HG02870 (cell line): ENCODE data around the gene PCOLCE2.
A peak's percentile ranks its signal among the peaks of the same experiment; 100 is the strongest.

Source experiments
- ATAC-seq: cut with Tn5 transposase; IDR thresholded peaks from one replicate; pipeline ENCODE4 v1.9.1; 2021; ENCODE audit warnings: mild to moderate bottlenecking, moderate library complexity; ENCODE audit not compliant: unreplicated experiment

Gene PCOLCE2

GRCh38 chr3:142866841-142867631 is 21.8 kb downstream of the PCOLCE2 start:
- no peak for ATAC-seq

GRCh38 chr3:142863930-142864920 is 24.7 kb downstream of the PCOLCE2 start:
- ATAC-seq: no peak

- no peak for ATAC-seq
These were observed 25.7 kb downstream of the PCOLCE2 start for GRCh38 chr3:142863010-142863817.

GRCh38 chr3:142861926-142862325 is 27.0 kb downstream of the PCOLCE2 start:
- no peak for ATAC-seq

- ATAC-seq: no peak
These were observed 30.8 kb downstream of the PCOLCE2 start for GRCh38 chr3:142858043-142858442.

GRCh38 chr3:142857056-142857455 is 31.8 kb downstream of the PCOLCE2 start:
- ATAC-seq: no peak

- ATAC-seq: no peak
These were observed 35.4 kb downstream of the PCOLCE2 start for GRCh38 chr3:142853270-142854168.

- ATAC-seq: no peak
These were observed 36.9 kb downstream of the PCOLCE2 start for GRCh38 chr3:142852009-142852408.

GRCh38 chr3:142850395-142851023 is 38.4 kb downstream of the PCOLCE2 start:
- no peak for ATAC-seq

GRCh38 chr3:142849148-142849547 is 39.7 kb downstream of the PCOLCE2 start:
- ATAC-seq: no peak

- no peak for ATAC-seq
These were observed 41.9 kb downstream of the PCOLCE2 start for GRCh38 chr3:142846779-142847577.

- peak; percentile 54 for ATAC-seq
These were observed 44.4 kb downstream of the PCOLCE2 start for GRCh38 chr3:142844339-142844977.

- ATAC-seq: no peak
These were observed 49.1 kb downstream of the PCOLCE2 start for GRCh38 chr3:142839831-142840230.

- ATAC-seq: no peak
These were observed 51.4 kb downstream of the PCOLCE2 start for GRCh38 chr3:142837526-142837925.

GRCh38 chr3:142828703-142829305 is 60.1 kb downstream of the PCOLCE2 start:
- ATAC-seq: peak; percentile 97

- ATAC-seq: no peak
These were observed 69.7 kb downstream of the PCOLCE2 start for GRCh38 chr3:142819179-142819578.

- no peak for ATAC-seq
These were observed 70.2 kb downstream of the PCOLCE2 start for GRCh38 chr3:142818651-142819050.

GRCh38 chr3:142817897-142818296 is 71.0 kb downstream of the PCOLCE2 start:
- no peak for ATAC-seq
